HepG2 (cell line): ENCODE results near the gene CACNA1F.

ENCODE experiments used
- AGO1 ChIP-seq: fragments of 200-400 bp; formaldehyde crosslinking; IDR thresholded peaks from 2 replicates; pipeline ENCODE4 v1.6.1; 2017; ENCODE audit warnings: mild to moderate bottlenecking, low read depth, low read length, moderate library complexity; ENCODE audit not compliant: poor library complexity, severe bottlenecking
- HNRNPLL ChIP-seq: fragments of 200-400 bp; formaldehyde crosslinking; IDR thresholded peaks from 2 replicates; pipeline ENCODE4 v1.6.1; 2017; ENCODE audit warnings: mild to moderate bottlenecking, low read depth, low read length; ENCODE audit not compliant: poor library complexity, severe bottlenecking
- NBN ChIP-seq: fragments of 450-650 bp; conservative IDR thresholded peaks from 2 replicates; pipeline ENCODE4 v1.6.1; 2017
- NFE2 ChIP-seq: sonication (generic); formaldehyde crosslinking; IDR thresholded peaks from 2 replicates; pipeline ENCODE4 v1.4.0; 2020; ENCODE audit warnings: missing genetic modification reagents
- NFIB ChIP-seq: sonication (generic); formaldehyde crosslinking; IDR thresholded peaks from 2 replicates; pipeline ENCODE4 v1.9.0; 2021; ENCODE audit warnings: missing genetic modification reagents, mild to moderate bottlenecking, borderline replicate concordance
- SP4 ChIP-seq: sonication (generic); formaldehyde crosslinking; IDR thresholded peaks from 2 replicates; pipeline ENCODE4 v1.8.1; 2023; ENCODE audit warnings: mild to moderate bottlenecking, missing genetic modification reagents
- TAF1 ChIP-seq: sonication (generic); formaldehyde crosslinking; IDR thresholded peaks from 2 replicates; pipeline ENCODE4 v1.4.0; 2020; ENCODE audit warnings: missing genetic modification reagents
- ZNF878 ChIP-seq: sonication (generic); formaldehyde crosslinking; IDR thresholded peaks from 2 replicates; pipeline ENCODE4 v1.8.1; 2023; ENCODE audit warnings: mild to moderate bottlenecking, missing genetic modification reagents, moderate library complexity
- TF ChIP-seq, protein P1 (sequence below): sonication (generic); formaldehyde crosslinking; IDR thresholded peaks from 2 replicates; pipeline ENCODE4 v1.5.0; 2020; ENCODE audit warnings: mild to moderate bottlenecking, missing genetic modification reagents, moderate library complexity

DNA sequence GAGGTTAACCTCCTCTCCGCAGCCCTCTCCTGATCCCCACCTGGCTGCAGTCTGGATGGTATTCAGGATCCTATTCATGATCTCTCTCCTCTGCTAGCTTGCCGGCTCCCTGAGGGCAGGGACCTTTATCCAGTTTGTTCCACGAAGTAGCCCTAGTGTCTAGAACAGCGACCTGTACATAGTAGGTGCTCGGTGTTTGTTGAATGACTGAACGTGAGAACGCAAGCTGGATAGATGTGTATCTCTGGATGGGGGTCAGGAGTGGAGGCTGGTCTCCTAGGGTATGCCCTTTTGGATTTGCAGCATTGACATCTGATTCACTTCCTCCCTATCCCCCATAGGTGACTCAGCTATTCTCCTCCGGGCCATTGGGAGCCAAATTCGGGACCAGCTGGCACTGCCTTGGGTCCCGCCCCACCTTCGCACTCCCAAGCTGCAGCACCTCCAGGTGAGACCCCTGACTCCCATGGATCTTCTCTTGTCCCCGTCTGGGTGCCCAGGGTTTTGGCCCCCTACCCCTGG, 9.5 kb upstream of the CACNA1F start:
- TF ChIP-seq HNRNPLL, result no peak
- no peak for TF ChIP-seq SP4 (CRISPR knock-in tag)
- no peak for TF ChIP-seq AGO1
- no peak for TF ChIP-seq NFE2 (CRISPR knock-in tag)
- TF ChIP-seq ZNF878 (CRISPR knock-in tag), result no peak
- TF ChIP-seq, protein P1, sequence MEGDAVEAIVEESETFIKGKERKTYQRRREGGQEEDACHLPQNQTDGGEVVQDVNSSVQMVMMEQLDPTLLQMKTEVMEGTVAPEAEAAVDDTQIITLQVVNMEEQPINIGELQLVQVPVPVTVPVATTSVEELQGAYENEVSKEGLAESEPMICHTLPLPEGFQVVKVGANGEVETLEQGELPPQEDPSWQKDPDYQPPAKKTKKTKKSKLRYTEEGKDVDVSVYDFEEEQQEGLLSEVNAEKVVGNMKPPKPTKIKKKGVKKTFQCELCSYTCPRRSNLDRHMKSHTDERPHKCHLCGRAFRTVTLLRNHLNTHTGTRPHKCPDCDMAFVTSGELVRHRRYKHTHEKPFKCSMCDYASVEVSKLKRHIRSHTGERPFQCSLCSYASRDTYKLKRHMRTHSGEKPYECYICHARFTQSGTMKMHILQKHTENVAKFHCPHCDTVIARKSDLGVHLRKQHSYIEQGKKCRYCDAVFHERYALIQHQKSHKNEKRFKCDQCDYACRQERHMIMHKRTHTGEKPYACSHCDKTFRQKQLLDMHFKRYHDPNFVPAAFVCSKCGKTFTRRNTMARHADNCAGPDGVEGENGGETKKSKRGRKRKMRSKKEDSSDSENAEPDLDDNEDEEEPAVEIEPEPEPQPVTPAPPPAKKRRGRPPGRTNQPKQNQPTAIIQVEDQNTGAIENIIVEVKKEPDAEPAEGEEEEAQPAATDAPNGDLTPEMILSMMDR (CRISPR knock-in tag), result no peak
- no peak for TF ChIP-seq NFIB (CRISPR knock-in tag)
- TF ChIP-seq NBN, result no peak
- no peak for TF ChIP-seq TAF1
